Activated naive CD8-positive, alpha-beta T cell treated with anti-CD3 and anti-CD28 coated beads for 36 hours (primary cell): ENCODE measurements around the gene DLG1. TPM values are rescaled to one million over a fixed set of nuclear protein-coding genes. Genes with fewer than 3 reads are reported as not detected.

ENCODE experiments used
- DNase-seq: peaks from one replicate; pipeline ENCODE4 v3.0.0; 2021
- H3K27ac Mint-ChIP-seq: one replicate; pipeline ENCODE4 v1.8.0; 2022; ENCODE audit warnings: mild to moderate bottlenecking, moderate library complexity, mixed read lengths
- H3K27me3 Mint-ChIP-seq: one replicate; pipeline ENCODE4 v1.8.0; 2022; ENCODE audit warnings: mild to moderate bottlenecking, mixed read lengths
- H3K36me3 Mint-ChIP-seq: one replicate; pipeline ENCODE4 v1.8.0; 2021; ENCODE audit warnings: mild to moderate bottlenecking, mixed read lengths
- H3K4me1 Mint-ChIP-seq: one replicate; pipeline ENCODE4 v1.8.0; 2021; ENCODE audit warnings: mixed read lengths
- H3K4me3 Mint-ChIP-seq: one replicate; pipeline ENCODE4 v1.8.0; 2022; ENCODE audit warnings: mild to moderate bottlenecking, moderate library complexity, mixed read lengths
- H3K9me3 Mint-ChIP-seq: one replicate; pipeline ENCODE4 v1.8.0; 2022; ENCODE audit warnings: mixed read lengths
- total RNA-seq, 2 experiments: library from RNA; stranded (reverse); gene quantifications; one replicate each; pipeline ENCODE4 v1.2.3, GENCODE V29; 2021

Gene DLG1
- total RNA-seq = 10 to 100 TPM; 47.9 to 49.1 TPM

- DNase-seq = peak; percentile 79
- Mint-ChIP-seq H3K4me1 (peaks cover 24% of the 10 kb centered on the region), H3K27ac (peak within 1 kb of the TSS; percentile 88), H3K27me3 (peaks cover 35% of the 10 kb centered on the region), H3K4me3 (peak within 1 kb of the TSS; percentile 91), H3K36me3 (peaks cover 7% of the 10 kb centered on the region), H3K9me3 (no peaks in the 10 kb centered on the region)
Observed at GRCh38 chr3:197298341-197298944, at the start of gene DLG1. Gene DLG1, minus strand, starts transcription at chr3:197298612. Its CDS starts 1,408 bp downstream, at chr3:197297204.

GRCh38 chr3:197348014-197348413, 49.6 kb upstream of the DLG1 start:
- Mint-ChIP-seq H3K27me3 (no peaks in the 10 kb centered on the region), H3K9me3 (no peaks in the 10 kb centered on the region), H3K36me3 (no peaks in the 10 kb centered on the region), H3K27ac (no peak overlapping the region), H3K4me3 (no peak overlapping the region), H3K4me1 (no peaks in the 10 kb centered on the region)
- no peak for DNase-seq

GRCh38 chr3:197345390-197345789, 47.0 kb upstream of the DLG1 start:
- H3K27ac Mint-ChIP-seq = no peak overlapping the region
- no peaks in the 10 kb centered on the region for H3K9me3 Mint-ChIP-seq
- no peaks in the 10 kb centered on the region for H3K4me1 Mint-ChIP-seq
- no peaks in the 10 kb centered on the region for H3K27me3 Mint-ChIP-seq
- no peak for DNase-seq
- H3K36me3 Mint-ChIP-seq = no peaks in the 10 kb centered on the region
- H3K4me3 Mint-ChIP-seq = no peak overlapping the region

GRCh38 chr3:197344582-197345318, 46.3 kb upstream of the DLG1 start:
- Mint-ChIP-seq H3K9me3 (no peaks in the 10 kb centered on the region), H3K4me3 (no peak overlapping the region), H3K27me3 (no peaks in the 10 kb centered on the region), H3K4me1 (no peaks in the 10 kb centered on the region), H3K27ac (no peak overlapping the region), H3K36me3 (no peaks in the 10 kb centered on the region)
- no peak for DNase-seq

GRCh38 chr3:197343656-197344408, 45.4 kb upstream of the DLG1 start:
- Mint-ChIP-seq H3K27ac (no peak overlapping the region), H3K4me1 (no peaks in the 10 kb centered on the region), H3K9me3 (no peaks in the 10 kb centered on the region), H3K27me3 (no peaks in the 10 kb centered on the region), H3K4me3 (no peak overlapping the region), H3K36me3 (no peaks in the 10 kb centered on the region)
- no peak for DNase-seq

GRCh38 chr3:197343111-197343510, 44.7 kb upstream of the DLG1 start:
- H3K4me3 Mint-ChIP-seq = no peak overlapping the region
- no peaks in the 10 kb centered on the region for H3K27me3 Mint-ChIP-seq
- H3K36me3 Mint-ChIP-seq = no peaks in the 10 kb centered on the region
- no peak for DNase-seq
- no peaks in the 10 kb centered on the region for H3K4me1 Mint-ChIP-seq
- H3K27ac Mint-ChIP-seq = no peak overlapping the region
- no peaks in the 10 kb centered on the region for H3K9me3 Mint-ChIP-seq

- no peak overlapping the region for H3K27ac Mint-ChIP-seq
- no peak overlapping the region for H3K4me3 Mint-ChIP-seq
- H3K4me1 Mint-ChIP-seq = no peaks in the 10 kb centered on the region
- H3K27me3 Mint-ChIP-seq = no peaks in the 10 kb centered on the region
- H3K9me3 Mint-ChIP-seq = no peaks in the 10 kb centered on the region
- DNase-seq = no peak
- H3K36me3 Mint-ChIP-seq = no peaks in the 10 kb centered on the region
Observed at GRCh38 chr3:197340521-197340871, 42.1 kb upstream of the DLG1 start.

- no peaks in the 10 kb centered on the region for H3K9me3 Mint-ChIP-seq
- H3K4me1 Mint-ChIP-seq = no peaks in the 10 kb centered on the region
- H3K4me3 Mint-ChIP-seq = no peak overlapping the region
- DNase-seq = no peak
- H3K27ac Mint-ChIP-seq = no peak overlapping the region
- H3K36me3 Mint-ChIP-seq = no peaks in the 10 kb centered on the region
- H3K27me3 Mint-ChIP-seq = no peaks in the 10 kb centered on the region
Observed at GRCh38 chr3:197339841-197340520, 41.6 kb upstream of the DLG1 start.

- H3K9me3 Mint-ChIP-seq = no peaks in the 10 kb centered on the region
- H3K27ac Mint-ChIP-seq = no peak overlapping the region
- H3K36me3 Mint-ChIP-seq = no peaks in the 10 kb centered on the region
- no peaks in the 10 kb centered on the region for H3K4me1 Mint-ChIP-seq
- DNase-seq = no peak
- no peaks in the 10 kb centered on the region for H3K27me3 Mint-ChIP-seq
- no peak overlapping the region for H3K4me3 Mint-ChIP-seq
Observed at GRCh38 chr3:197338586-197338985, 40.2 kb upstream of the DLG1 start.

- Mint-ChIP-seq H3K4me3 (no peak overlapping the region), H3K4me1 (no peaks in the 10 kb centered on the region), H3K36me3 (no peaks in the 10 kb centered on the region), H3K27me3 (no peaks in the 10 kb centered on the region), H3K9me3 (no peaks in the 10 kb centered on the region), H3K27ac (no peak overlapping the region)
- no peak for DNase-seq
Observed at GRCh38 chr3:197337656-197338055, 39.2 kb upstream of the DLG1 start.

- Mint-ChIP-seq H3K4me1 (no peaks in the 10 kb centered on the region), H3K9me3 (no peaks in the 10 kb centered on the region), H3K4me3 (no peak overlapping the region), H3K27me3 (no peaks in the 10 kb centered on the region), H3K36me3 (no peaks in the 10 kb centered on the region), H3K27ac (no peak overlapping the region)
- DNase-seq = no peak
Observed at GRCh38 chr3:197337214-197337613, 38.8 kb upstream of the DLG1 start.

- Mint-ChIP-seq H3K27me3 (no peaks in the 10 kb centered on the region), H3K4me3 (no peak overlapping the region), H3K4me1 (no peaks in the 10 kb centered on the region), H3K36me3 (no peaks in the 10 kb centered on the region), H3K9me3 (no peaks in the 10 kb centered on the region), H3K27ac (no peak overlapping the region)
- no peak for DNase-seq
Observed at GRCh38 chr3:197336348-197336747, 37.9 kb upstream of the DLG1 start.

GRCh38 chr3:197335428-197336132, 37.2 kb upstream of the DLG1 start:
- H3K9me3 Mint-ChIP-seq = no peaks in the 10 kb centered on the region
- H3K36me3 Mint-ChIP-seq = no peaks in the 10 kb centered on the region
- no peaks in the 10 kb centered on the region for H3K27me3 Mint-ChIP-seq
- H3K27ac Mint-ChIP-seq = no peak overlapping the region
- DNase-seq = no peak
- no peaks in the 10 kb centered on the region for H3K4me1 Mint-ChIP-seq
- H3K4me3 Mint-ChIP-seq = no peak overlapping the region

GRCh38 chr3:197333901-197334639, 35.7 kb upstream of the DLG1 start:
- Mint-ChIP-seq H3K4me1 (no peaks in the 10 kb centered on the region), H3K27me3 (no peaks in the 10 kb centered on the region), H3K27ac (no peak overlapping the region), H3K9me3 (no peaks in the 10 kb centered on the region), H3K4me3 (no peak overlapping the region), H3K36me3 (no peaks in the 10 kb centered on the region)
- DNase-seq = no peak
